A549 (cell line): ENCODE measurements around the gene ATAD3A. TPM values are rescaled to one million over a fixed set of nuclear protein-coding genes. Genes with fewer than 3 reads are reported as not detected.
"Not testable (repeated sequence)": the region's sequence is repeated elsewhere in the genome, so short reads cannot be mapped to it uniquely, and the experiment has no call there.

ENCODE experiments used
- ATAC-seq, 2 experiments: fragments of 200-7000 bp in 1 of 2; fragments of >200 bp in 1 of 2; cut with Nextera tagmentation in 1 of 2; cut with Tn5 transposase in 1 of 2; 3 replicates each; pipeline versions ENCODE4 v1.8.0 to v1.9.1; 2018 to 2020; ENCODE audit warnings: mild to moderate bottlenecking in 1 of 2, moderate library complexity in 1 of 2
- CTCF ChIA-PET: fragments of 300-600 bp; sonication (Branson Sonifier 250); formaldehyde crosslinking; extraction: SDS; loops from one replicate; lab custom pipeline; 2021; ENCODE audit warnings: antibody characterized with exemption, inconsistent platforms; lab: Yijun Ruan, JAX
- POLR2A ChIA-PET: fragments of 350-600 bp; formaldehyde crosslinking; extraction: SDS; loops from one replicate; lab custom pipeline; 2021; ENCODE audit warnings: antibody characterized with exemption, inconsistent platforms; lab: Yijun Ruan, JAX
- DNase-seq, 2 experiments: peaks; one replicate each; pipeline versions ENCODE4 v3.0.0 to v3.0.0-alpha.2; 2011 to 2016; ENCODE audit warnings: low read depth in 1 of 2, low spot score in 1 of 2
- FAIRE-seq: peaks from 2 replicates; lab custom pipeline; 2011; peaks lifted over from hg19 to GRCh38; lab: Jason Lieb, UNC
- H3K27ac ChIP-seq, 2 experiments: fragments of >200 bp; sonication (Bioruptor Twin); formaldehyde crosslinking; 3 replicates each; pipeline ENCODE4 v1.5.1; 2016 to 2017
- H3K4me1 ChIP-seq: fragments of >200 bp; sonication (Bioruptor Twin); formaldehyde crosslinking; 3 replicates; pipeline ENCODE4 v1.6.1; 2016
- H3K4me2 ChIP-seq: fragments of >200 bp; sonication (Bioruptor Twin); formaldehyde crosslinking; 3 replicates; pipeline ENCODE4 v1.6.1; 2016
- H3K4me3 ChIP-seq: fragments of >200 bp; sonication (Bioruptor Twin); formaldehyde crosslinking; 3 replicates; pipeline ENCODE4 v1.5.1; 2016
- H3K9me3 ChIP-seq: fragments of >200 bp; sonication (Bioruptor Twin); formaldehyde crosslinking; 3 replicates; pipeline ENCODE4 v1.6.1; 2016
- EHF ChIP-seq: fragments of 250-450 bp; sonication (Bioruptor Pico); IDR thresholded peaks from 2 replicates; pipeline ENCODE4 v1.5.0; 2020; ENCODE audit warnings: mild to moderate bottlenecking
- FOSL2 ChIP-seq, 2 experiments: fragments of 450-650 bp in 1 of 2; fragments of >200 bp in 1 of 2; sonication (Bioruptor Twin) in 1 of 2; formaldehyde crosslinking; IDR thresholded peaks; 2 replicates each; pipeline versions ENCODE4 v1.5.0 to v1.6.1; 2016 to 2020; ENCODE audit warnings: mild to moderate bottlenecking in 1 of 2, moderate library complexity in 1 of 2
- FOXS1 ChIP-seq: fragments of 250-450 bp; sonication (Bioruptor Pico); IDR thresholded peaks from 2 replicates; pipeline ENCODE4 v1.5.0; 2020; ENCODE audit warnings: mild to moderate bottlenecking, moderate library complexity
- GATA3 ChIP-seq: IDR thresholded peaks from 2 replicates; pipeline ENCODE4 v1.6.1; 2012; ENCODE audit warnings: borderline replicate concordance
- HOXA7 ChIP-seq: fragments of 250-450 bp; sonication (Bioruptor Pico); IDR thresholded peaks from 2 replicates; pipeline ENCODE4 v1.5.0; 2020; ENCODE audit warnings: mild to moderate bottlenecking, moderate library complexity
- JUN ChIP-seq, 2 experiments: fragments of >200 bp; sonication (Bioruptor Twin); formaldehyde crosslinking; IDR thresholded peaks; 2 replicates in 1 of 2; 3 replicates in 1 of 2; pipeline ENCODE4 v1.6.1; 2016 to 2017
- JUNB ChIP-seq: fragments of >200 bp; sonication (Bioruptor Twin); formaldehyde crosslinking; IDR thresholded peaks from 2 replicates; pipeline ENCODE4 v1.6.1; 2016
- MAFK ChIP-seq: fragments of 450-650 bp; IDR thresholded peaks from 2 replicates; pipeline ENCODE4 v1.6.1; 2014; ENCODE audit not compliant: partially characterized antibody
- MAZ ChIP-seq: fragments of 150-350 bp; IDR thresholded peaks from 2 replicates; pipeline ENCODE4 v1.6.1; 2014; ENCODE audit warnings: antibody characterized with exemption, low read depth, low read length, borderline replicate concordance
- MYC ChIP-seq: IDR thresholded peaks from 2 replicates; pipeline ENCODE4 v1.6.1; 2012; ENCODE audit warnings: mild to moderate bottlenecking, inconsistent platforms, low read length, improper control_type of control experiment, borderline replicate concordance
- NFE2L2 ChIP-seq: fragments of 150-350 bp; conservative IDR thresholded peaks from 2 replicates; pipeline ENCODE4 v1.6.1; 2014; ENCODE audit warnings: low read length
- POLR2A ChIP-seq: IDR thresholded peaks from 2 replicates; pipeline ENCODE4 v1.6.1; 2012; ENCODE audit warnings: mild to moderate bottlenecking, low read length
- POLR2AphosphoS2 ChIP-seq: conservative IDR thresholded peaks from 2 replicates; pipeline ENCODE4 v1.6.1; 2012; ENCODE audit warnings: low read length, improper control_type of control experiment, inconsistent platforms
- RARB ChIP-seq: fragments of 250-450 bp; sonication (Bioruptor Pico); IDR thresholded peaks from 2 replicates; pipeline ENCODE4 v1.8.0; 2021; ENCODE audit warnings: mild to moderate bottlenecking, moderate library complexity
- RCOR1 ChIP-seq: fragments of 150-350 bp; IDR thresholded peaks from 2 replicates; pipeline ENCODE4 v1.6.1; 2014; ENCODE audit warnings: antibody characterized with exemption, low read length, low read depth
- RFX5 ChIP-seq: fragments of 450-650 bp; IDR thresholded peaks from 2 replicates; pipeline ENCODE4 v1.7.1; 2014; ENCODE audit warnings: antibody characterized with exemption, mild to moderate bottlenecking, moderate library complexity
- TP53 ChIP-seq: fragments of 250-450 bp; sonication (Bioruptor Pico); IDR thresholded peaks from 2 replicates; pipeline ENCODE4 v1.5.0; 2021; ENCODE audit warnings: mild to moderate bottlenecking, moderate library complexity
- ZC3H11A ChIP-seq: fragments of 450-650 bp; IDR thresholded peaks from 2 replicates; pipeline ENCODE4 v1.6.1; 2014; ENCODE audit warnings: antibody characterized with exemption, mild to moderate bottlenecking
- WGBS: methylation state at CpG from one replicate; pipeline ENCODE4 v1.1.6; 2017; ENCODE audit errors: missing lambda C conversion rate; 5-methylcytosine and 5-hydroxymethylcytosine counted together
- polyA plus RNA-seq, 4 experiments: library from polyadenylated mRNA; depleted of rRNA in 3 of 4; stranded (reverse); fragments of >200 nt; fragmentation: RNase III in 1 of 4; extraction: RNeasy Plus Mini Kit Qiagen cat#74134 plus additional on column Dnase treatment in 1 of 4; gene quantifications; 2 replicates in 3 of 4; 3 replicates in 1 of 4; pipeline ENCODE4 v1.2.3, GENCODE V29; 2011 to 2017
- TF ChIP-seq, protein P1 (sequence below): fragments of 150-350 bp; IDR thresholded peaks from 2 replicates; pipeline ENCODE4 v1.6.1; 2014; ENCODE audit warnings: low read depth, mild to moderate bottlenecking, low read length
- TF ChIP-seq, protein P2 (sequence below): fragments of >200 bp; sonication (Bioruptor Twin); formaldehyde crosslinking; IDR thresholded peaks from 3 replicates; pipeline ENCODE4 v1.6.1; 2016

The ATAD3A gene
- polyA plus RNA-seq, 2 of the 4 experiments (the other 2 are of a cell fraction): 10.9 to 27.2 TPM

DNA sequence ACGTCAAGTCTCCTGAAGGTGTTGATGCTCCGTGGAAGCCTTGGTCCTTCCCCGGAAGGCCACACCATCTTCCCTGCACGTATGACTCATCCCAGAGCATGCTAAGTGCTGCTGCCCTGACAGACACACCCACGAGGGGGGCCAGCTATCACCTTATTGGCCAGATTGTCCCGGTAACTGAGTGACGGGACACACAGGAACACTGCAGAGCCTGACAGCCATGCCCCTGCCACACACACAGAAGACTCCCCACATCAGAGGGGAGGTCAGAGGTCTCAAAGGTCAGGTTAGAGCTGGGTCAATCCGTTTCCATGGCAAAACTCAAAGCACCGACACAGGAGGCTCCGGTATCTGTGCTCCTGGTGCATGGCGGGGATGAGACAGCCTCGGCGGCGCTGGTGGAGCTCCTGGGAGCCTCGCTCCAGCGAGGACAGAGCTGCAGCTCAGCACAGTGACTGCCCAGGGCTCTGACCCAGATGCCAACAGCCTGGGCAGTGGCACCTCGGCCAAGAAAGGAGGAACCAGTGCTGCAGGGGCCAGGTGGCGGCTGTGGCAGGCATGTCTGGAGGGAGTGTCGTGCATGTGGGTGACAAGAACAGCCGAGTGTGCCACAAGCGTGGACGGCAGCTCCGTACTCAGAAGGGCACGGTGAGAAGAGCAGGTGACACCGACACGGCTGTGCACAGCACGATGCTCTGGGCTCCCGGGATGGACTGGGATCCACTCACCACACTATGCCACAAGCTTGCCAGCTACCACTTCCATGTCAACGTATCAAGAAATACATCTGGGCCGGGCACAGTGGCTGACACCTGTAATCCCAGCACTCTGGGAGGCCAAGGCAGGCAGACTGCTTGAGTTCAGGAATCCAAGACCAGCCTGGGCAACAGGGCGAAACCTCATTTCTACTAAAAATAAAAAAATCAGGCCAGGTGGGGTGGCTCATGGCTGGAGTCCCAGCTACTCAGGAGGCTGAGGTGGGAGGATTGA is 43.3 kb downstream of the ATAD3A start:
- POLR2A ChIA-PET: no interaction called here
- WGBS: 90% methylated on average over 26 of the region's 31 CpGs
- no peak overlapping the region for H3K4me2 ChIP-seq

DNA sequence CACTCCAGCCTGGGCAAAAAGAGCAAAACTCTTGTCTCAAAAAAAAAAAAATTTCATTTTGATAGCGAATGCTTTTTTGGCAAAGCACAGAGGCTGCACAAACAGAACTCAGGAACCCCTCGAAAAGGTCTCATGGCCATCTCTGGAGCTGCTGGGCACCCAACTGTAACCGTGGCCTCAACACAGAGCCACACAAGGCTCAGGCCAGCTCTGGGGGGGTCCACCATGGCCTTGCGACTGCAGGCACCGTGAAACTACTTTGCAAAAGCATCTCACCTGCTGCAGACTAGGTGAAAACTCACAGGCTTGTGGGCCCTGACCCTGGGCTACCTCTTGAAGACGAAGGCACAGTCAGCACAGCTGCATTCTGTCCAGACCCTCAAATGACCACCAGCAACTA is 44.5 kb downstream of the ATAD3A start:
- Histone ChIP-seq H3K9me3 (no peaks in the 10 kb centered on the region), H3K27ac (no peak overlapping the region), H3K4me1 (peaks cover 6% of the 10 kb centered on the region), H3K4me2 (no peak overlapping the region), H3K4me3 (no peak overlapping the region)
- CTCF ChIA-PET: interaction anchor here (0.7 kb wide), 1 partner anchor 14 kb away, joined by 3 read pairs; no protein-coding TSS in a partner anchor
- WGBS: 94% methylated on average over 4 of the region's 6 CpGs
- FAIRE-seq: no peak
- POLR2A ChIA-PET: no interaction called here
- no peak for DNase-seq
- TF ChIP-seq POLR2AphosphoS2 (no peak), FOXS1 (CRISPR knock-in tag) (no peak), MAZ (no peak), MYC (no peak), ZC3H11A (no peak)
- TF ChIP-seq, protein P1, sequence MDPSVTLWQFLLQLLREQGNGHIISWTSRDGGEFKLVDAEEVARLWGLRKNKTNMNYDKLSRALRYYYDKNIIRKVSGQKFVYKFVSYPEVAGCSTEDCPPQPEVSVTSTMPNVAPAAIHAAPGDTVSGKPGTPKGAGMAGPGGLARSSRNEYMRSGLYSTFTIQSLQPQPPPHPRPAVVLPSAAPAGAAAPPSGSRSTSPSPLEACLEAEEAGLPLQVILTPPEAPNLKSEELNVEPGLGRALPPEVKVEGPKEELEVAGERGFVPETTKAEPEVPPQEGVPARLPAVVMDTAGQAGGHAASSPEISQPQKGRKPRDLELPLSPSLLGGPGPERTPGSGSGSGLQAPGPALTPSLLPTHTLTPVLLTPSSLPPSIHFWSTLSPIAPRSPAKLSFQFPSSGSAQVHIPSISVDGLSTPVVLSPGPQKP: no peak
- no peak for ATAC-seq

More for the DNA sequence above, 43.3 kb downstream of the ATAD3A start:
- DNase-seq: peak in 1 of 2 experiments; percentile 40
- ATAC-seq: peak; percentile 43 to 52; a peak in 3 of 6 replicates
- Histone ChIP-seq H3K4me3 (no peak overlapping the region), H3K27ac (no peak overlapping the region), H3K4me1 (peaks cover 6% of the 10 kb centered on the region), H3K9me3 (no peaks in the 10 kb centered on the region)
- CTCF ChIA-PET: interaction anchor here (1.1 to 1.5 kb wide), 3 partner anchors 10 to 26 kb away, joined by 3 read pairs; no protein-coding TSS in a partner anchor
- no peak for FAIRE-seq
- TF ChIP-seq, protein P1: no peak
- TF ChIP-seq MAFK (no peak), HOXA7 (CRISPR knock-in tag) (no peak), FOSL2 (IDR thresholded peaks at IDR 0.05) (no peak), FOSL2 (CRISPR knock-in tag; IDR thresholded peaks at IDR 0.05) (peak; percentile 61)

DNA sequence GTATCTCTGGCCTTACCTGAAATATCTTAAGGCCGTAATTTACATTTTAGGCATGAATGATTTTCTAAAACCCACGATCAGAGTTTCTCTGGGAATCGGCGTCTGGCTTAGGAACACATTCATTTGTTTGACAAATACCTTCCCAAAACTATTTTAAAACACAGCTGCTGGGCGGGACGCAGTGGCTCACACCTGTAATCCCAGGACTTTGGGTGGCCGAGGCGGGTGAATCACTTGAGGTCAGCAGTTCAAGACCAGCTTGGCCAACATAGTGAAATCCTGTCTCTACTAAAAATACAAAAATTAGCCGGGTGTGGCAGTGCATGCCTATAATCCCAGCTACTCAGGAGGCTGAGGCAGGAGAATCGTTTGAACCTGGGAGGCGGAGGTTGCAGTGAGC is 45.0 kb downstream of the ATAD3A start:
- H3K4me2 ChIP-seq, H3K4me1 ChIP-seq, H3K9me3 ChIP-seq, POLR2A ChIA-PET, DNase-seq, ATAC-seq, H3K27ac ChIP-seq, FAIRE-seq, H3K4me3 ChIP-seq: not testable (repeated sequence)
- WGBS: 87% methylated on average over 11 of the region's 11 CpGs
- CTCF ChIA-PET: interaction anchor here (0.7 kb wide), 1 partner anchor 14 kb away, joined by 3 read pairs; no protein-coding TSS in a partner anchor

DNA sequence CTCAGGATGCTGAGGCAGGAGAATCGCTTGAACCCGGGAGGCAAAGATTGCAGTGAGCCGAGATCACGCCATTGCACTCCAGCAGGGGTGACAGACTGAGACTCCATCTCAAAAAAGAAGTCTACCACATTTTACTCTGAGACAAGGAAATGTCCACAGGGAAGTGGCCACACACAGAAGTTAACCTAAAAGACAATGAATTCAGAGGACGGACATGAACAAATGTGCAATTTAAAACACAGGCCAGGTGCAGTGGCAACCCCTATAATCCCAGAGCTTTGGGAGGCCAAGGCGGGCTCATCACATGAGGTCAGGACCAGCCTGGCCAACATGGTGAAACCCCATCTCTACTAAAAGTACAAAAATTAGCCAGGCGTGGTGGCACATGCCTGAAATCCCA is 45.7 kb downstream of the ATAD3A start:
- not testable (repeated sequence) for H3K4me2 ChIP-seq

DNA sequence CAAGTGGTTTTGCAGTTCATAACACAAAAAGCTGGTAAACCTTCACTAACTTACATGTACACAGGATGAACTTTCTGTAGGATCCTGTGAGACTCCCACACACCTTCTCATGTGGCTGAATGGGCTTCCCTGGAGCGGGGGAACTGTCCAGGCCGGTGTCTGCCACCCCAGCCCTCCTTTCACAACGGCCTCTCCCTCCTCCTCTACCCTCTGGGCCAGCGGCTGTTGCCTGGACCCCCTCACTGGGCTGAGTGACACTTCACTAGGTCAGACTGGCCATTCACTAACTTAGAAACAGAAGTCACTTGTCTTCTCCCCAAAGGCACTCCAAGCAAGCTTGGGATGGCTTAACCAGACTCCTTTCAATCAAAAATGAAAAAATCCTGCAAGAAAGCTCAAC is 46.6 kb downstream of the ATAD3A start:
- no peak overlapping the region for H3K27ac ChIP-seq
- no peak overlapping the region for H3K4me2 ChIP-seq
- DNase-seq (no peak), ATAC-seq (peak in 1 of 2 experiments; percentile 16; a peak in 2 of 6 replicates), FAIRE-seq (no peak)
- H3K9me3 ChIP-seq: no peaks in the 10 kb centered on the region
- H3K4me3 ChIP-seq: no peak overlapping the region
- WGBS: 91% methylated on average over 4 of the region's 4 CpGs
- POLR2A ChIA-PET: no interaction called here
- peaks cover 6% of the 10 kb centered on the region for H3K4me1 ChIP-seq
- CTCF ChIA-PET: interaction anchor here (0.8 kb wide), 1 partner anchor 12 kb away, joined by 3 read pairs; no protein-coding TSS in a partner anchor
- TF ChIP-seq FOXS1 (CRISPR knock-in tag) (no peak), GATA3 (no peak), JUN (IDR thresholded peaks at IDR 0.05) (no peak), POLR2A (no peak), JUNB (no peak), RCOR1 (no peak), TP53 (no peak), EHF (CRISPR knock-in tag) (no peak), RARB (CRISPR knock-in tag) (no peak), RFX5 (no peak), ZC3H11A (no peak), NFE2L2 (no peak)
- TF ChIP-seq, protein P2, sequence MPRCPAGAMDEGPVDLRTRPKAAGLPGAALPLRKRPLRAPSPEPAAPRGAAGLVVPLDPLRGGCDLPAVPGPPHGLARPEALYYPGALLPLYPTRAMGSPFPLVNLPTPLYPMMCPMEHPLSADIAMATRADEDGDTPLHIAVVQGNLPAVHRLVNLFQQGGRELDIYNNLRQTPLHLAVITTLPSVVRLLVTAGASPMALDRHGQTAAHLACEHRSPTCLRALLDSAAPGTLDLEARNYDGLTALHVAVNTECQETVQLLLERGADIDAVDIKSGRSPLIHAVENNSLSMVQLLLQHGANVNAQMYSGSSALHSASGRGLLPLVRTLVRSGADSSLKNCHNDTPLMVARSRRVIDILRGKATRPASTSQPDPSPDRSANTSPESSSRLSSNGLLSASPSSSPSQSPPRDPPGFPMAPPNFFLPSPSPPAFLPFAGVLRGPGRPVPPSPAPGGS: no peak
- TF ChIP-seq, protein P1: no peak

More for the DNA sequence above, 45.7 kb downstream of the ATAD3A start:
- H3K4me3 ChIP-seq, DNase-seq, H3K27ac ChIP-seq, POLR2A ChIA-PET, ATAC-seq, H3K4me1 ChIP-seq, H3K9me3 ChIP-seq, CTCF ChIA-PET, FAIRE-seq: not testable (repeated sequence)
- 95% methylated on average over 7 of the region's 7 CpGs for WGBS
